ENCODE data around the gene MAPK12. TPM values are rescaled to one million over a fixed set of nuclear protein-coding genes. Genes with fewer than 3 reads are reported as not detected.

MAPK12 gene
- total RNA-seq, 2 experiments from 2014 or later, result 4.8 to 5.3 TPM

DNA sequence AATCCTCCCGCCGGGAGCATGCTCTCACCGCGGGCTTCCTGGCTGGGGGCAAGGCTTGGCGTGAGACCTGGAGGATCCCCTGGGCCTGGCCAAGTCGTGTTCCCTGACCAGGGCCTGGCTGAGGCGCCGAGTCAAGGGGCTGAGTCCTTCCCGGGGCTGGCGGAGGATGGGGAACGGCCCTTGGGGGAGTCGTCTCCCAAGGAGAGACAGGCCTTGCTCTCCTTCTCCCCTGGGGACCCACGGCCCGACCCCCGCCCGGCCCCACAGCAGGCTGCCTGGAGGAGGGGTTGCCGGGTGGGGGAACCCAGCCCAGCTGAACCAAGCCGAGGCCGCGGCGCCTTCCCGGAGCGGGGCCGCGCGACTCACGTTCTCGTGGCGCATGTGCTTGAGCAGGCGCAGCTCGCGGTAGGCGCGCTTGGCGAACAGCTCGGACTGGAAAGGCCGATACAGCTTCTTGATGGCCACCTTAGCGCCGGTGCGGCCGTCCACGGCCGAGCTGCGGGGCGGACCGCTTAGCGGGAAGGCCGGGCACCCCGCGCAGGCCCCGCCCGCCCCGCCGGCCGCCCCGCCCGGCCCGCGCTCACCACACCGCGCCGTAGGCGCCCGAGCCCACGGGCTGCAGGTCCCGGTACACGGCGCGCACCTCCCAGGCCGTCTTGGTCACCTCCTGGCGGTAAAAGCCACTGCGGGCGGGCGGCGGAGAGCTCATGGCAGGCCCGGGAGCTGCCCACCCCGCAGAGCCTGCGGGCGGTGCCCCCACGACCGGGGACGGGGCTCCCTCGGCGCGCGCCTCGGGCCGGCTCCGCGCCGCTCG lies 475 bp downstream of the MAPK12 start:
- H3K4me3 Mint-ChIP-seq, result peak overlapping the region; percentile 49
- peak; percentile 63 for ATAC-seq
- ChIA-PET CTCF (no interaction called here), POLR2A (interaction anchor here (3.1 kb wide), 1 partner anchor 10 kb away, joined by 17 read pairs; the partner anchor contains the start of gene HDAC10)
- peaks cover 9% of the 10 kb centered on the region for H3K27me3 Mint-ChIP-seq (ENCODE audit: low read depth)
- no peaks in the 10 kb centered on the region for H3K9me3 Mint-ChIP-seq (ENCODE audit: insufficient read depth)
- H3K4me1 Mint-ChIP-seq (ENCODE audit: low read depth), result peaks cover 8% of the 10 kb centered on the region
- no peaks in the 10 kb centered on the region for H3K36me3 Mint-ChIP-seq (ENCODE audit: low read depth)
- H3K27ac Mint-ChIP-seq, result no peak overlapping the region
- DNase-seq, result peak; percentile 49

DNA sequence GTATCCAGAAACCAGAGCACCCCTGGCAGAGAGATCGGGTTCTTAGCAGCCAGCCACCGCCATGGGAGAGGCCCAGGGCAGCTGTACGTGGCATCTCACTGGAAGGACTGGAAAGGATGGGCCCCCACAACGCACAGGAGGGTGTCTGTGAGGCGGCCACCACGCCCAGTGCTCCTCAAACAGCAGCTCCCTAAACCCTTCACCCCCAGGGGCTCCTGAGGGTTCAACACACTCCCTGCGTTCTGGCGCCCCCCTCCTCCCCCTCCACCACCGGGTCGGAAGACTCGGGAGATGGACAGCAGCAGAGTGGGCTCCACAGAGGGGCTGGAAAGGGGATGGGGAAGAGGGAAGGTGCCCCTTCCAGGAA lies 1.1 kb downstream of the MAPK12 start:
- Mint-ChIP-seq H3K27me3 (ENCODE audit: low read depth) (peaks cover 9% of the 10 kb centered on the region), H3K9me3 (ENCODE audit: insufficient read depth) (no peaks in the 10 kb centered on the region), H3K4me3 (peak overlapping the region; percentile 49), H3K36me3 (ENCODE audit: low read depth) (no peaks in the 10 kb centered on the region), H3K4me1 (ENCODE audit: low read depth) (peaks cover 8% of the 10 kb centered on the region), H3K27ac (no peak overlapping the region)
- CTCF ChIA-PET, result no interaction called here
- DNase-seq, result no peak
- no peak for ATAC-seq
- POLR2A ChIA-PET, result interaction anchor here (3.1 kb wide), 1 partner anchor 9 kb away, joined by 17 read pairs; the partner anchor contains the start of gene HDAC10

DNA sequence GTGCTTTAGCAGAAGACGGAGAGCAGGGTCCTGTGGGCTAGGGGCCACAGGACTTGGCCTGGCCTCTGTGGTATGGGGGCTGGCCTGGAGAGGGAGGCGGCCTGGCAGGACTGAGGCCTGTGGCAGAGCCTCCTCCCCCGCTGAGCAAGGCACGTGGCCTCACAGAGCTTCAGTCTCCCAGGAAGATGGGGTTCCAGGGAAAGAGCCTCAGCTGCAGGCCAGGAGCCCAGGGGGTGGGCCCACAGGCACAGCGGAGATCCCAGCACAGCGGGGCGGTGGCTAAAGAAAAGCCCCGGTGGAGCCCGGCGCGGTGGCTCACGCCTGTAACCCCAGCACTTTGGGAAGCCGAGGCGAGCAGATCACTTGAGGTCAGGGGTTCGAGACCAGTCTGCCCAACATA lies 2.2 kb downstream of the MAPK12 start:
- H3K27me3 Mint-ChIP-seq (ENCODE audit: low read depth), result peaks cover 9% of the 10 kb centered on the region
- ATAC-seq, result no peak
- CTCF ChIA-PET, result no interaction called here
- POLR2A ChIA-PET, result interaction anchor here (0.5 to 0.6 kb wide), 2 partner anchors 81 to 431 kb away, joined by 3 read pairs; no protein-coding TSS in a partner anchor
- H3K4me3 Mint-ChIP-seq, result no peak overlapping the region
- H3K36me3 Mint-ChIP-seq (ENCODE audit: low read depth), result no peaks in the 10 kb centered on the region
- peaks cover 8% of the 10 kb centered on the region for H3K4me1 Mint-ChIP-seq (ENCODE audit: low read depth)
- no peak overlapping the region for H3K27ac Mint-ChIP-seq
- DNase-seq, result no peak
- H3K9me3 Mint-ChIP-seq (ENCODE audit: insufficient read depth), result no peaks in the 10 kb centered on the region

DNA sequence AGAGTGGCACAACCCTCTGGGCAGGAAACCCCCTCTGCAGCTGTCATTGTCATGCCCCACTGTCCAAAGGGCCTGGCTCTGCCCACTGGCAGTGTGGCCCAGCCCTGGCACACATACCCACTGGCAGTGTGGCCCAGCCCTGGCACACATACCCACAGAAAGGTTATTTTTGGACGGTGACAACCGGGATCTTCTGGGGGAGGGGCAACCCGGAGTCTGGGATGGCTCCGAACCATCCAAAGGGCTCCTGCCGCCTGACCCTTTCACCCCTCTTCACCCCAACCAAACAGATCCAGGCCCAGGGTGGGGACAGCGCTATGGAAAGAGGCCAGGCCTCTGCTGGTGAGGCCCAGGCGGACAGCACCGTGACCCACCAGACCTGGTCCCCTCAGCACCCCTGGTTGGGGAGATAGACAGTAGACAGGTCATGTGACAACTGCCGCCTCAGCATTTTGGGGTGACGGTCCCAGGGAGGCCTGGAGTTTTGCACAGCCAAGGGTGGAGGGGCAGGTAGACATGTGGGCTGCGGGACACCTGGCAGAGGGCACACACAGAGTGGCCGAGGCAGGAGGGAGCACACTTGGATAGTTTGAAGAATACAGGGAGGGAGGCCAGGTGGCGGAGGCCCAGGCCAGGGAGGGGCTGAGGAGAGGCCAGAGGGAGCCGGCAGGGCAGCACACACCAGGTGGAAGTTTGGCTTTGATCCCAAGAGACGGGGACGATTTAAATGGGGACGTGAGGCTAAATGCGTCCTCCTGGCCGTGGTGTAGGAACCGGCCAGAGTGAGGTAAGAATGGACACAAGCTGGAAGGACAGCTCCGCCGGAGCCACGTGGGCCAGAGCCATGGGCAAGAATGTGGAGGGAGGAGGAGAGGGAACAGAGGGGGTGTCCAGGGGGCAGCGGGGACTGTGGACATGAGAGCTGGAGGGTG lies 2.9 kb downstream of the MAPK12 start:
- Mint-ChIP-seq H3K4me3 (no peak overlapping the region), H3K4me1 (ENCODE audit: low read depth) (peaks cover 8% of the 10 kb centered on the region), H3K9me3 (ENCODE audit: insufficient read depth) (no peaks in the 10 kb centered on the region), H3K36me3 (ENCODE audit: low read depth) (no peaks in the 10 kb centered on the region), H3K27me3 (ENCODE audit: low read depth) (peaks cover 9% of the 10 kb centered on the region), H3K27ac (no peak overlapping the region)
- DNase-seq, result no peak
- CTCF ChIA-PET, result interaction anchor here (0.9 kb wide), 1 partner anchor 18 kb away, joined by 3 read pairs; no protein-coding TSS in a partner anchor
- POLR2A ChIA-PET, result interaction anchor here (0.5 kb wide), 1 partner anchor 82 kb away, joined by 3 read pairs; no protein-coding TSS in a partner anchor
- ATAC-seq, result no peak

DNA sequence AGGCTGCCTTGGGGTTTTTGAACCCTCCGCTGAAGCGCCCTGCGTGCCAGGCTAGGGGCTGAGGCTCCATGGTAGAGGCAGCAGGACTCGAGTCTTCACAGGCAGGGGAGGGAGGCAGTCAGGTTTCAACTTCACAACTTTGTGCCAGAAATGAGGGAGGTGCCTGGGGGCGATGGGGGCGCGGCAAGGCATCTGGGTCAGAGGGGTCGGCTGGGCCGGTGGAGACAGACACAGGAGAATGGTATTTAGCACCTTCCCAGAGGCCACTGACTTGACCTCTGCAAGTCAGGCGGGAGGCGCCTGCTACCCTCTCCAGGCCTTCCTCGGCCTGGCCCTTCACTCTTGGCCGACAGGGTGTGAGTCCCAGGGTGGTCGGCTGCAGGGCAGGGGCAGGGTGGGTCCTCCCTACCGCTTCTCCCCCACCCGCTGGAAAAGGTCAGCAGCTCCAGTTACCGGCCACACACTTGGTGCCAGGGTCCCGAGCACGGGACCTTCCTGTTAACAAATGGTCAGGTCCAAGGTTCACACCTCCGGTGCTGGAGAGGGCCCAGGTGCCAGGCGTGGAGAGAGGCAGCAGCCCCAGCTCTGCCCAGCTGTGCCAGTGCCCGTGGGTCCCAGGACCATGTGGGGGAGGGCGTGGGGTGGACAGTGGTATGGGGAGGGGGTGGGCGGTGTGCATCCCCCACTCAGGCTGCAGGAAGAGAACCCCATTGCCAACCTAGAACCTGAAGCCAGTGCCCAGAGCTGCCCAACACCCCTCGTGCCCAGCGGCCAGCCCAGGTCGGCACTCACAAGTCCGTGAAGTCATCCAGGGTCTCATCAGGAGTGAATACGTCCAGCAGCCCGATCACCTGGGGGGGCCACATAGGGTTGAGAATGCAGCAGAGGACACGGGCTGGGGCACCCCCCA lies 3.8 kb downstream of the MAPK12 start:
- no peaks in the 10 kb centered on the region for H3K36me3 Mint-ChIP-seq (ENCODE audit: low read depth)
- no peak overlapping the region for H3K4me3 Mint-ChIP-seq
- DNase-seq (no peak), ATAC-seq (no peak)
- H3K27ac Mint-ChIP-seq, result no peak overlapping the region
- ChIA-PET POLR2A (no interaction called here), CTCF (interaction anchor here (0.9 kb wide), 1 partner anchor 19 kb away, joined by 3 read pairs; no protein-coding TSS in a partner anchor)
- H3K4me1 Mint-ChIP-seq (ENCODE audit: low read depth), result peaks cover 8% of the 10 kb centered on the region
- H3K27me3 Mint-ChIP-seq (ENCODE audit: low read depth), result peaks cover 9% of the 10 kb centered on the region
- H3K9me3 Mint-ChIP-seq (ENCODE audit: insufficient read depth), result no peaks in the 10 kb centered on the region

DNA sequence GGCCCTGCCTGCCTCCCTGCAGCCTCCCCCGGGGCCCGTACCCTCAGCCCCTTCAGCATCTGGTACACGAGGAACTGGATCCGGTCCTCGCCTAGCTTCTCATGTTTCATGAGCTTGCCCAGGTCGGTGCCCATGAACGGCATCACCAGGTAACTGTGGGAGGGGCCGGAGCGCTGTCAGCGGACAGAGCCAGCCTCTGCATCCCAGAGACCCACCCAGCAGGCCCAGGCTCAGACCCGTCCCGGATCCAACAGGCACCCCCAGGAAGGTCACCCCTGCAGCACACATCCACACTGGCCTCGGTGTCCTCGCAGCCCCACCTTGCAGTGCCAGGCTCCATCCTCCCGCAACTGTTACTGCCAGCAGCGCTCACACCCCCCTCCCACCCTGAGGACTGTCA lies 4.4 kb downstream of the MAPK12 start:
- no peak for DNase-seq
- no peak for ATAC-seq
- H3K9me3 Mint-ChIP-seq (ENCODE audit: insufficient read depth), result no peaks in the 10 kb centered on the region
- ChIA-PET POLR2A (interaction anchor here (0.7 kb wide), 1 partner anchor 48 kb away, joined by 6 read pairs; no protein-coding TSS in a partner anchor), CTCF (no interaction called here)
- H3K27me3 Mint-ChIP-seq (ENCODE audit: low read depth), result peaks cover 4% of the 10 kb centered on the region
- no peak overlapping the region for H3K4me3 Mint-ChIP-seq
- H3K27ac Mint-ChIP-seq, result no peak overlapping the region
- no peaks in the 10 kb centered on the region for H3K36me3 Mint-ChIP-seq (ENCODE audit: low read depth)
- peaks cover 2% of the 10 kb centered on the region for H3K4me1 Mint-ChIP-seq (ENCODE audit: low read depth)

DNA sequence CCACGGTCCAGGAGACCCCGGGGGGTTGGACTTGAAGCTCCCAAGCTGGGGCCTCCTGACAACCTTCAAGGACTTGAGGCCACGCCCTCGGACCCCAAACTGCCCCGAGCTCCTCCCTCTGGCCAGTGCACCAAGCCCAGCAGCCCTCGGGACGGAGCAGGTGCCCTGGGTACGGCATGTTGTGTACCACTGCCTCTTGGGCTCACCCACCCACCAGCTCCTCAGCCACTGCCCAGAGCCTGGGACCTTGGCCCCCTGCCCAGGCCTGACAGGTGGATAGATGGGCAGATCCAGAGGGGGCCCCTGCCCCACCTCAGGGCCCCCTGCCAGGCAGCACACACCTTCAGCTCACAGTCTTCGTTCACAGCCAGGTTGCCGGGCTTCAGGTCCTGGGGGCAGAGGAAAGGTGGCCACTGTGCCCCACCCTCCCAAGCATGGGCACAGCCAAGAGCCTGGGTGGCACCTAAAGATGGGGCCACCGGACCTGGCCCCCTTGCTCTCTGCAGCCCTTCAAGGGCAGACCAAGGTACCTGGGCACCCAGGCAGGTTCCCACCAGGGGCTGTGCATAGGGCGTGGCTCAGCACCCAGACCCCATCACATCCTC lies 5.1 kb downstream of the MAPK12 start:
- no peaks in the 10 kb centered on the region for H3K9me3 Mint-ChIP-seq (ENCODE audit: insufficient read depth)
- H3K4me1 Mint-ChIP-seq (ENCODE audit: low read depth), result no peaks in the 10 kb centered on the region
- ChIA-PET POLR2A (interaction anchor here (0.7 kb wide), 1 partner anchor 48 kb away, joined by 6 read pairs; no protein-coding TSS in a partner anchor), CTCF (interaction anchor here (0.8 kb wide), 1 partner anchor 374 kb away, joined by 4 read pairs; no protein-coding TSS in a partner anchor)
- no peak overlapping the region for H3K27ac Mint-ChIP-seq
- peaks cover 2% of the 10 kb centered on the region for H3K27me3 Mint-ChIP-seq (ENCODE audit: low read depth)
- ATAC-seq, result no peak
- H3K4me3 Mint-ChIP-seq, result no peak overlapping the region
- DNase-seq, result no peak
- no peaks in the 10 kb centered on the region for H3K36me3 Mint-ChIP-seq (ENCODE audit: low read depth)

DNA sequence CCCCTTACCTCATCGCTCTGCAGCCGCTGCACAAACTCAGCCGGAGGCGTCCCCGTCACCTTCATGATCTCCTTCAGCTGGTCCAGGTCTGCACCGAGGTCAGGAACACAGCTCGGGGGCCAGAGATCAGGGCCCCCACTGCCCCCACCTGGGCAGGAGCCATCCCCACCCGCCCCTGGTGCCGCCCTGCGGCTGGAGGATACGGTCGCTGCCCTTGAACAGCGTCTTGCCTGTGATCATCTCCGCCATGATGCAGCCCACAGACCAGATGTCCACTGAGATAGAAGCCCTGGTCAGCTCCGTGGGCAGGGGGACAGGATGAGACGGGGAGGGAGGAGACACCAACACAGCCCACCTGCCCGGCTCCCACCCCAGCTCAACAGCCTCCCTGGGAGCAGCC lies 5.9 kb downstream of the MAPK12 start:
- peaks cover 2% of the 10 kb centered on the region for H3K4me1 Mint-ChIP-seq (ENCODE audit: low read depth)
- H3K4me3 Mint-ChIP-seq, result no peak overlapping the region
- ATAC-seq, result no peak
- no peaks in the 10 kb centered on the region for H3K9me3 Mint-ChIP-seq (ENCODE audit: insufficient read depth)
- no peak for DNase-seq
- ChIA-PET CTCF (interaction anchor here (0.8 kb wide), 1 partner anchor 375 kb away, joined by 4 read pairs; no protein-coding TSS in a partner anchor), POLR2A (interaction anchor here (0.8 kb wide), 1 partner anchor 252 kb away, joined by 4 read pairs; the partner anchor contains the start of genes LMF2 and NCAPH2)
- peaks cover 2% of the 10 kb centered on the region for H3K27me3 Mint-ChIP-seq (ENCODE audit: low read depth)
- no peaks in the 10 kb centered on the region for H3K36me3 Mint-ChIP-seq (ENCODE audit: low read depth)
- no peak overlapping the region for H3K27ac Mint-ChIP-seq

DNA sequence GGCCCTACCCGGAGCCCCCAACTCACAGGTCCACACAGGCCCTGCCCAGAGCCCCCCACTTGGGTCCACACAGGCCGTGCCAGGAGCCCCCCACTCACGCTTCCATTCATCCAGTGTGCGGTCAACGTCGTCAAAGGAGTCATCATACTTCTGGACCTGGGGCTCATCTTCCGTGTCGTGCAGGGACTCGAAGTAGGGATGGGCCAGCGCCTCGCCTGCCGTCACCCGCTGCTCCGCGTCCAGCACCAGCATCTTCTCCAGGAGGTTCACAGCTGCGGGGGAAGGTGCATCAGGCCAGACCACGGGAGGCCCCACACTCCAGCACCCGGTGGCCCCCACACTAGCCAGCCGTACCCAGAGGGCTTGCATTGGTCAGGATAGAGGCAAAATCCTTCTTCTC lies 6.4 kb downstream of the MAPK12 start:
- Mint-ChIP-seq H3K27me3 (ENCODE audit: low read depth) (peaks cover 2% of the 10 kb centered on the region), H3K9me3 (ENCODE audit: insufficient read depth) (no peaks in the 10 kb centered on the region), H3K27ac (no peak overlapping the region), H3K4me3 (no peak overlapping the region), H3K4me1 (ENCODE audit: low read depth) (peaks cover 6% of the 10 kb centered on the region), H3K36me3 (ENCODE audit: low read depth) (no peaks in the 10 kb centered on the region)
- DNase-seq, result no peak
- ATAC-seq, result no peak
- CTCF ChIA-PET, result no interaction called here
- POLR2A ChIA-PET, result interaction anchor here (0.8 to 0.9 kb wide), 2 partner anchors 11 to 253 kb away, joined by 3 to 4 read pairs; partner anchors contain the start of genes LMF2 and NCAPH2

DNA sequence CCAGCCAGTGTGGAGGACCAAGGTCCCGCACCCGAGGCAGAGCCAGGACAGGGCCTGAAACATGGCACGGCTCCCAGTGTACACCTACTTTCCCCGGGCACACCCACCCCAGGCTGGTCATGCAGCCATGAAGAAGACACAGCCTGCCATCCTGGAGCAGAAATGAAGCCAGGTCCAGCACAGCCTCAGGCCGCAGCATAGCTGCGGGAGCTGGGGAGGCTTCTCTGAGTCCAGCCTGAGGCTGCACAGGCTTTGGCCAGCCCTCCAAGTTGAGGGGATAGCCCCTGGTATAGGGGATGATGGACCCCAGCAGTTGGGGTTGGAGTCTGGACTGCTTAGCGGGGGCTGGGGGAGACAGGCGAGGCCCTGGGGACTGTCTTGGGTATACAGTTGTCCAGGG lies 7.5 kb downstream of the MAPK12 start:
- DNase-seq (no peak), ATAC-seq (no peak)
- Mint-ChIP-seq H3K27ac (no peak overlapping the region), H3K4me1 (ENCODE audit: low read depth) (peaks cover 10% of the 10 kb centered on the region), H3K9me3 (ENCODE audit: insufficient read depth) (no peaks in the 10 kb centered on the region), H3K36me3 (ENCODE audit: low read depth) (no peaks in the 10 kb centered on the region), H3K27me3 (ENCODE audit: low read depth) (peaks cover under 1% of the 10 kb centered on the region), H3K4me3 (no peak overlapping the region)
- ChIA-PET CTCF (no interaction called here), POLR2A (no interaction called here)
